ENCODE measurements around the gene PDK2. TPM values are rescaled to one million over a fixed set of nuclear protein-coding genes. Genes with fewer than 3 reads are reported as not detected.
A peak's percentile ranks its signal among the peaks of the same experiment; 100 is the strongest.

The PDK2 gene
- total RNA-seq (ENCODE audit: low replicate concordance) = 13.2 and 37.8 TPM in 2 replicates

GRCh38 chr17:50094753-50095619 is at the start of gene PDK2:
Gene PDK2 (plus strand): TSS chr17:50095351. CDS start chr17:50095436, 85 bp downstream.
- DNase-seq (ENCODE audit: low read depth) = peak; percentile 94
- peak within 1 kb of the TSS; percentile 78 for H3K4me3 ChIP-seq (ENCODE audit: low read depth, low read length)
- TF ChIP-seq, protein P1, sequence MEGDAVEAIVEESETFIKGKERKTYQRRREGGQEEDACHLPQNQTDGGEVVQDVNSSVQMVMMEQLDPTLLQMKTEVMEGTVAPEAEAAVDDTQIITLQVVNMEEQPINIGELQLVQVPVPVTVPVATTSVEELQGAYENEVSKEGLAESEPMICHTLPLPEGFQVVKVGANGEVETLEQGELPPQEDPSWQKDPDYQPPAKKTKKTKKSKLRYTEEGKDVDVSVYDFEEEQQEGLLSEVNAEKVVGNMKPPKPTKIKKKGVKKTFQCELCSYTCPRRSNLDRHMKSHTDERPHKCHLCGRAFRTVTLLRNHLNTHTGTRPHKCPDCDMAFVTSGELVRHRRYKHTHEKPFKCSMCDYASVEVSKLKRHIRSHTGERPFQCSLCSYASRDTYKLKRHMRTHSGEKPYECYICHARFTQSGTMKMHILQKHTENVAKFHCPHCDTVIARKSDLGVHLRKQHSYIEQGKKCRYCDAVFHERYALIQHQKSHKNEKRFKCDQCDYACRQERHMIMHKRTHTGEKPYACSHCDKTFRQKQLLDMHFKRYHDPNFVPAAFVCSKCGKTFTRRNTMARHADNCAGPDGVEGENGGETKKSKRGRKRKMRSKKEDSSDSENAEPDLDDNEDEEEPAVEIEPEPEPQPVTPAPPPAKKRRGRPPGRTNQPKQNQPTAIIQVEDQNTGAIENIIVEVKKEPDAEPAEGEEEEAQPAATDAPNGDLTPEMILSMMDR (IDR thresholded peaks at IDR 0.05; ENCODE audit: insufficient read depth, low read length) = no peak

- TF ChIP-seq, protein P1 (IDR thresholded peaks at IDR 0.05; ENCODE audit: insufficient read depth, low read length) = no peak
- H3K4me3 ChIP-seq (ENCODE audit: low read depth, low read length) = no peak overlapping the region
- no peak for DNase-seq (ENCODE audit: low read depth)
Observed at GRCh38 chr17:50046179-50046578, 49.0 kb upstream of the PDK2 start.

DNA sequence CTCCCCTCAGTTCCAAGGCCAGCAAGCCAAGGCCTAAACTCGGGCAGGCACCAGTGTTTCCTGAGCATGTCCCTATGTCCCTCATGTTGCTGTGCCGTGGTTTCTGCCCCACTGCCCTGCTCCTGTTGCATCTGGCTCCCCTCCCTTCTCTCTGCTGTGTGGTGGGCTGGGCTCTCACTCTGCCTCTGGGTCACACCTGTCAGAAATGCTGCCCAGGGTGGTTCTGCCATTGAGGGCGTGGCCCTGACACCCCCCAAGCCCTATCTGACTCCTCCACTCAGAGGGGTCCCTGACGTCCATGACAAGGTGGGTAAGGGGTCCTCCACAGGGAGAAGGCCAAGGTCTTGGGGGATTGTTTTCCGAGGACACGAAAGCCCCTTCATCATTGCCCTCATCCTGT is 48.5 kb upstream of the PDK2 start:
- DNase-seq (ENCODE audit: low read depth) = no peak
- TF ChIP-seq, protein P1 (IDR thresholded peaks at IDR 0.05; ENCODE audit: insufficient read depth, low read length) = no peak
- no peak overlapping the region for H3K4me3 ChIP-seq (ENCODE audit: low read depth, low read length)

DNA sequence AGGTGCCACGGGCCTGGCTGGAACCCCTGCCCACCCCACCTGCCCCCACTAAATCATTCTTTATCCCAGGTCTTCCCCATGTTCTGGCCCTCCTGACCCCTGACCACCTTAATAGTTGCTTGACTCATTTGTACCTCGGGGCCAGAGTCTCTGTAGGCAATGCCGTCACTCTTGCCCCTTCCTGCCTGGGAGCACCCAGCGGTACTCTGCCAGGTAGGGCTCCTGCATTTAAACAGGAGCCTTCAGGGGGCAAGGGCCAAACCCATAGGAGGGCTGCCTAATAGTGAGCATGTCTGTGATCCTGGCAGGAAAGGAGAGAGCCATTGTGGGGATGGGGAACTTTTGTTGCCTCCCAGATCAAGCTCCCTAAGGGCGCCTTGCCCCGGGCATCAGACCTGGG is 48.1 kb upstream of the PDK2 start:
- H3K4me3 ChIP-seq (ENCODE audit: low read depth, low read length) = no peak overlapping the region
- DNase-seq (ENCODE audit: low read depth) = no peak
- TF ChIP-seq, protein P1 (IDR thresholded peaks at IDR 0.05; ENCODE audit: insufficient read depth, low read length) = no peak

- TF ChIP-seq, protein P1 (IDR thresholded peaks at IDR 0.05; ENCODE audit: insufficient read depth, low read length) = no peak
- H3K4me3 ChIP-seq (ENCODE audit: low read depth, low read length) = no peak overlapping the region
- DNase-seq (ENCODE audit: low read depth) = peak; percentile 59
Observed at GRCh38 chr17:50047488-50048126, 47.5 kb upstream of the PDK2 start.

DNA sequence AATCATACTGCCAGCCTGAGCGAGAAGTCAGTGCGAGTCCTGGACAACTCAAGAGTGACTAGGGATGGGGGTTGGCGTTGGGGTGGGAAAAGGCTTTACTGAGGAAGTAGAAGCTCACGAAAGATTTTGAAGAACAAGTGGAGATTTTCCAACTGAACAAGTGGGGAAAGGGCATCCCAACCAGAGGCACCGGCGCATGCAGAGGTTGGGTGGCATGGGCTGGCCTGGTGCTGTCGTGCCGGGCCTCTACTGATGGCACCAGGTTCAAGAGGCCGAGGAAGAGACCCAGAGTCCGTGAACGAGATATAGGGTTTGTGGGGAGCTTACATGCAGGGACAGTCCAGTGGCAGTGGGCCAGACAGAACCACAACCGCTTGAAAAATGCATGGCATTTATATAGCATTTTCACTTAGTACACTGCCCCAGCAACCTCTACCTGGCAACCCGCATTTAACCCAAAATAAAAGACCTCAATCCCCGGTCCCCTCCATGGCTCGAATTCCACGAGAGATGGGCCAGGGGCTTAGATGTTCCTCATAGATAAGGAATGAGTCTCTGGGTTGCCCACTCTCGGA is 46.9 kb upstream of the PDK2 start:
- DNase-seq (ENCODE audit: low read depth) = no peak
- TF ChIP-seq, protein P1 (IDR thresholded peaks at IDR 0.05; ENCODE audit: insufficient read depth, low read length) = no peak
- H3K4me3 ChIP-seq (ENCODE audit: low read depth, low read length) = no peak overlapping the region

All from fibroblast of the aortic adventitia (primary cell).